IMR-90 (cell line): ENCODE measurements around the gene UST. TPM values are rescaled to one million over a fixed set of nuclear protein-coding genes. Genes with fewer than 3 reads are reported as not detected.
"Not testable (repeated sequence)": the region's sequence is repeated elsewhere in the genome, so short reads cannot be mapped to it uniquely, and the experiment has no call there.

Experiments used
- ATAC-seq: fragments of 200-7000 bp; cut with Tn5 transposase; 2 replicates; pipeline ENCODE4 v1.9.1; 2020; ENCODE audit warnings: low read depth, mild to moderate bottlenecking, moderate library complexity
- BruUV-seq: library from RNA; stranded (reverse); fragments of 400-500 nt; replicated peaks from 2 replicates; lab custom pipeline; 2021; lab: Mats Ljungman, UMichigan
- CTCF ChIA-PET: fragments of 300-600 bp; formaldehyde crosslinking; extraction: SDS; loops from one replicate; lab custom pipeline; 2021; ENCODE audit warnings: antibody characterized with exemption; lab: Yijun Ruan, JAX
- POLR2A ChIA-PET: fragments of 300-600 bp; sonication (Branson Sonifier 250); formaldehyde crosslinking; loops from one replicate; lab custom pipeline; 2022; ENCODE audit warnings: antibody characterized with exemption; ENCODE audit not compliant: unreplicated experiment; lab: Charles Lee
- DNase-seq: peaks from one replicate; pipeline ENCODE4 v3.0.0; 2013
- H2AFZ ChIP-seq: replicated peaks from 2 replicates; pipeline ENCODE3; 2013; ENCODE audit warnings: low read length, mild to moderate bottlenecking; ENCODE audit not compliant: poor library complexity
- H2AK5ac ChIP-seq: 2 replicates; pipeline ENCODE4 v1.6.1; 2013; ENCODE audit warnings: low read depth, low read length, inconsistent platforms
- H2AK9ac ChIP-seq: replicated peaks from 2 replicates; pipeline ENCODE3; 2013; ENCODE audit warnings: mild to moderate bottlenecking, low read depth, low read length, moderate library complexity; ENCODE audit not compliant: poor library complexity
- H2BK120ac ChIP-seq: 2 replicates; pipeline ENCODE4 v1.6.1; 2013; ENCODE audit warnings: low read depth, low read length, inconsistent platforms
- H2BK15ac ChIP-seq: 3 replicates; pipeline ENCODE4 v1.6.1; 2013; ENCODE audit warnings: low read depth, low read length, inconsistent platforms
- H2BK20ac ChIP-seq: 2 replicates; pipeline ENCODE4 v1.6.1; 2013; ENCODE audit warnings: low read depth, mild to moderate bottlenecking, inconsistent platforms, low read length, moderate library complexity
- H2BK5ac ChIP-seq: 2 replicates; pipeline ENCODE4 v1.6.1; 2013; ENCODE audit warnings: mild to moderate bottlenecking, low read depth, low read length, inconsistent platforms; ENCODE audit not compliant: poor library complexity, severe bottlenecking
- H3K14ac ChIP-seq: replicated peaks from 2 replicates; pipeline ENCODE4 v1.6.1; 2013; ENCODE audit warnings: low read depth, low read length, inconsistent platforms
- H3K18ac ChIP-seq: 2 replicates; pipeline ENCODE4 v1.6.1; 2013; ENCODE audit warnings: low read depth, low read length, control low read depth
- H3K23ac ChIP-seq: 2 replicates; pipeline ENCODE4 v1.6.1; 2013; ENCODE audit warnings: low read depth, low read length, inconsistent platforms
- H3K27ac ChIP-seq: 2 replicates; pipeline ENCODE4 v1.5.1; 2013; ENCODE audit warnings: mild to moderate bottlenecking, control low read depth, low read length; ENCODE audit not compliant: insufficient read depth
- H3K27me3 ChIP-seq: 2 replicates; pipeline ENCODE4 v1.6.1; 2013; ENCODE audit warnings: low read length; ENCODE audit not compliant: control insufficient read depth, insufficient read depth
- H3K36me3 ChIP-seq: 2 replicates; pipeline ENCODE4 v1.6.1; 2013; ENCODE audit warnings: low read length, mixed read lengths; ENCODE audit not compliant: control insufficient read depth, insufficient read depth
- H3K4ac ChIP-seq: 2 replicates; pipeline ENCODE4 v1.6.1; 2013; ENCODE audit warnings: low read depth, low read length, inconsistent platforms
- H3K4me1 ChIP-seq: 2 replicates; pipeline ENCODE4 v1.6.1; 2013; ENCODE audit warnings: low read length, mixed read lengths; ENCODE audit not compliant: control insufficient read depth, insufficient read depth
- H3K4me2 ChIP-seq: 2 replicates; pipeline ENCODE4 v1.6.1; 2013; ENCODE audit warnings: low read depth, mild to moderate bottlenecking, control low read depth, low read length, moderate library complexity
- H3K4me3 ChIP-seq: 2 replicates; pipeline ENCODE4 v1.5.1; 2013; ENCODE audit warnings: low read depth, mild to moderate bottlenecking, control low read depth, low read length, moderate library complexity; ENCODE audit not compliant: insufficient read depth
- H3K56ac ChIP-seq: 2 replicates; pipeline ENCODE4 v1.6.1; 2013; ENCODE audit warnings: low read length, inconsistent platforms; ENCODE audit not compliant: insufficient read depth; ENCODE audit errors: extremely low read depth
- H3K79me1 ChIP-seq, 2 experiments: 2 replicates each; pipeline ENCODE4 v1.6.1; 2013; ENCODE audit warnings: low read length in 2 of 2, inconsistent platforms in 1 of 2, low read depth in 1 of 2
- H3K9ac ChIP-seq: 2 replicates; pipeline ENCODE4 v1.6.1; 2013; ENCODE audit warnings: low read depth, low read length, control low read depth
- H3K9me1 ChIP-seq: 2 replicates; pipeline ENCODE4 v1.6.1; 2013; ENCODE audit warnings: low read length, inconsistent platforms; ENCODE audit not compliant: insufficient read depth
- H3K9me3 ChIP-seq: 2 replicates; pipeline ENCODE4 v1.6.1; 2013; ENCODE audit warnings: low read length; ENCODE audit not compliant: control insufficient read depth, insufficient read depth
- H4K20me1 ChIP-seq: 2 replicates; pipeline ENCODE4 v1.6.1; 2013; ENCODE audit warnings: low read length, inconsistent platforms; ENCODE audit not compliant: insufficient read depth
- H4K5ac ChIP-seq: 2 replicates; pipeline ENCODE4 v1.6.1; 2013; ENCODE audit warnings: mild to moderate bottlenecking, low read depth, low read length, control low read depth
- H4K8ac ChIP-seq, 2 experiments: 2 replicates each; pipeline ENCODE4 v1.6.1; 2013; ENCODE audit warnings: low read depth in 2 of 2, low read length in 2 of 2, control low read depth in 1 of 2, inconsistent platforms in 1 of 2
- H4K91ac ChIP-seq: 2 replicates; pipeline ENCODE4 v1.6.1; 2013; ENCODE audit warnings: low read depth, low read length, inconsistent platforms; ENCODE audit not compliant: insufficient read depth
- BHLHE40 ChIP-seq: fragments of 150-350 bp; IDR thresholded peaks from 2 replicates; pipeline ENCODE4 v1.6.1; 2016; ENCODE audit warnings: mild to moderate bottlenecking, low read depth, low read length
- WGBS, 2 experiments: methylation state at CpG; one replicate each; pipeline versions ENCODE4 v1.1.5 to v1.1.7; 2013; ENCODE audit warnings: missing lambda C conversion rate in 2 of 2; ENCODE audit not compliant: insufficient read length in 1 of 2; ENCODE audit errors: extremely low coverage in 2 of 2; 5-methylcytosine and 5-hydroxymethylcytosine counted together
- dilution Hi-C: fragments of 300-500 bp; cut with HindIII; formaldehyde crosslinking; loops from one replicate; pipeline ENCODE4 v1.14.3; 2018; ENCODE audit warnings: low sequenced_read_pairs; ENCODE audit not compliant: unreplicated experiment
- in situ Hi-C: fragments of 300-500 bp; cut with MboI; formaldehyde crosslinking; loops from 3 replicates; pipeline ENCODE4 v1.14.3; 2019; ENCODE audit warnings: low sequenced_read_pairs, inconsistent platforms, mixed read lengths
- intact Hi-C: fragments of 100-400 bp; cut with micrococcal nuclease; formaldehyde crosslinking; loops from 2 replicates; pipeline ENCODE4 v1.10.0; 2022
- polyA plus RNA-seq, 3 experiments: library from polyadenylated mRNA; depleted of rRNA; stranded (reverse); fragments of >200 nt; gene quantifications; 2 replicates each; pipeline ENCODE4 v1.2.3, GENCODE V29; 2012; ENCODE audit warnings: low replicate concordance in 1 of 3
- total RNA-seq: library from RNA; depleted of rRNA; stranded (reverse); fragments of >200 nt; gene quantifications from 2 replicates; pipeline ENCODE4 v1.2.3, GENCODE V29; 2012

Gene UST
- total and polyA plus RNA-seq, 2 of the 4 experiments (the other 2 are of a cell fraction): 7.7 to 13.8 TPM

DNA sequence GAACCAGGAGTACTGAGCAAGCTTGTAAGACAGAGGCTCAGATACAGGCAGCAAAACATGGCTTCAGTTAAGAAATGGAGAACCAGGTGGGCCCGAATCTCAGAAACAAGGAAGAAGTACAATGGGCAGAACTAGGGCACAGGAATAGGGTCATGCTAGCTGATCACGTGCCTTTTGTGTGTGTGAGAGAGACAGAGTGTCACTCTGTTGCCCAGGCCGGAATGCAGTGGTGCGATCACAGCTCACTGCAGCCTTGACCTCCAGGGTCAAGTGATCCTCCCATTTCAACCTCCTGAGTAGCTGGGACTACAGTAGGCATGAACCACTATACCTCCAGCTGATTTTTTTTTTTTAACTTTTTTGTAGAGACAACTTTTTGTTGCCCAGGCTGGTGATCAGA lies 257.8 kb downstream of the UST start:
- no peak overlapping the region for H3K27ac ChIP-seq
- no peaks in the 10 kb centered on the region for H3K9me1 ChIP-seq
- in situ Hi-C loops (no loop called here), intact Hi-C loops (no loop called here), dilution Hi-C loops (no loop called here)
- no peaks in the 10 kb centered on the region for H3K27me3 ChIP-seq
- no peak overlapping the region for H4K8ac ChIP-seq
- H3K14ac ChIP-seq: no peak overlapping the region
- peaks cover 2% of the 10 kb centered on the region; the same call in 1 of the 2 replicates for H3K9me3 ChIP-seq
- no peak overlapping the region for H4K5ac ChIP-seq
- H3K4me3 ChIP-seq: no peak overlapping the region
- H3K79me1 ChIP-seq: no peaks in the 10 kb centered on the region
- H4K20me1 ChIP-seq: peaks cover under 1% of the 10 kb centered on the region; the same call in 1 of the 2 replicates
- no CpG with 5 or more reads among the region's 4 CpGs for WGBS, 2 experiments
- H3K4me2 ChIP-seq: no peak overlapping the region
- H2AFZ ChIP-seq: no peak overlapping the region
- H3K18ac ChIP-seq: no peak overlapping the region
- H2AK5ac ChIP-seq: no peak overlapping the region
- no peak overlapping the region for H2AK9ac ChIP-seq
- H3K23ac ChIP-seq: no peak overlapping the region
- BruUV-seq: no TSS peak
- H2BK120ac ChIP-seq: no peak overlapping the region
- H3K36me3 ChIP-seq: no peaks in the 10 kb centered on the region
- ChIA-PET POLR2A (no interaction called here), CTCF (interaction anchor here (0.7 to 1.4 kb wide), 2 partner anchors 426 to 434 kb away, joined by 3 to 4 read pairs; no protein-coding TSS in a partner anchor)
- H4K91ac ChIP-seq: no peak overlapping the region
- no peak overlapping the region for H3K4ac ChIP-seq
- no peak overlapping the region for H2BK20ac ChIP-seq
- H2BK15ac ChIP-seq: no peak overlapping the region
- H2BK5ac ChIP-seq: no peak overlapping the region
- DNase-seq: no peak
- H3K4me1 ChIP-seq: peaks cover 4% of the 10 kb centered on the region
- no peak for TF ChIP-seq BHLHE40
- ATAC-seq: no peak
- H3K9ac ChIP-seq: no peak overlapping the region
- H3K56ac ChIP-seq: no peak overlapping the region

GRCh38 chr6:149006236-149006635 lies 259.4 kb downstream of the UST start:
- dilution Hi-C loops, H4K8ac ChIP-seq, H3K9ac ChIP-seq, H4K5ac ChIP-seq, H3K27me3 ChIP-seq, H2AK5ac ChIP-seq, H2BK20ac ChIP-seq, H3K4me3 ChIP-seq, H2AFZ ChIP-seq, H3K4ac ChIP-seq, H2BK5ac ChIP-seq, H3K4me1 ChIP-seq, H3K23ac ChIP-seq, H3K79me1 ChIP-seq, H3K36me3 ChIP-seq, DNase-seq, H2AK9ac ChIP-seq, H2BK15ac ChIP-seq, H3K9me3 ChIP-seq, in situ Hi-C loops, CTCF ChIA-PET, ATAC-seq, H2BK120ac ChIP-seq, H3K14ac ChIP-seq, H3K27ac ChIP-seq, H3K56ac ChIP-seq, intact Hi-C loops, POLR2A ChIA-PET, H4K20me1 ChIP-seq, H4K91ac ChIP-seq, BruUV-seq, H3K9me1 ChIP-seq, H3K4me2 ChIP-seq, H3K18ac ChIP-seq: not testable (repeated sequence)
- WGBS, 2 experiments: no CpG with 5 or more reads among the region's 1 CpG
